HFFc6 (cell line): ENCODE results near the gene EIF4B. TPM values are rescaled to one million over a fixed set of nuclear protein-coding genes. Genes with fewer than 3 reads are reported as not detected.

Source experiments
- DNase-seq: peaks from one replicate; pipeline ENCODE4 v3.0.0-alpha.2; 2018
- H3K27ac Mint-ChIP-seq: 2 replicates; pipeline ENCODE4 v1.8.0; 2020; ENCODE audit warnings: mild to moderate bottlenecking, mixed read lengths
- H3K27me3 Mint-ChIP-seq: 2 replicates; pipeline ENCODE4 v1.8.0; 2021; ENCODE audit warnings: mild to moderate bottlenecking, moderate library complexity, mixed read lengths; ENCODE audit not compliant: insufficient read depth
- H3K36me3 Mint-ChIP-seq: 2 replicates; pipeline ENCODE4 v1.8.0; 2021; ENCODE audit warnings: low read depth, mixed read lengths
- H3K4me1 Mint-ChIP-seq: 2 replicates; pipeline ENCODE4 v1.8.0; 2020; ENCODE audit warnings: low read depth, mixed read lengths
- H3K4me3 Mint-ChIP-seq: 2 replicates; pipeline ENCODE4 v1.8.0; 2020; ENCODE audit warnings: mild to moderate bottlenecking, moderate library complexity, mixed read lengths
- H3K9me3 Mint-ChIP-seq: 2 replicates; pipeline ENCODE4 v1.8.0; 2020; ENCODE audit warnings: mild to moderate bottlenecking, mixed read lengths
- total RNA-seq, 6 experiments: library from RNA; stranded (reverse); fragmentation: NEBNext Ultra II Directional; extraction: Animal tissue kit (Norgen Biotek cat#: 25700); gene quantifications; 2 replicates in 1 of 6; 3 replicates in 5 of 6; pipeline ENCODE4 v1.2.3, GENCODE V29; 2021
- TF ChIP-seq, protein P1 (sequence below): fragments of 200-600 bp; sonication (generic); IDR thresholded peaks from 2 replicates; pipeline ENCODE4 v1.5.0; 2021; ENCODE audit warnings: antibody characterized with exemption, mild to moderate bottlenecking

EIF4B gene
- total RNA-seq, 6 experiments from 2014 or later: 376 to 437 (median 392) TPM

GRCh38 chr12:53052419-53053217, 46.4 kb downstream of the EIF4B start:
- peak overlapping the region; percentile 97 for H3K27ac Mint-ChIP-seq
- peak; percentile 53 for DNase-seq

GRCh38 chr12:53053218-53054111, 47.2 kb downstream of the EIF4B start:
- H3K36me3 Mint-ChIP-seq: peaks cover 7% of the 10 kb centered on the region
- H3K4me3 Mint-ChIP-seq: peak overlapping the region; percentile 77
- peak overlapping the region; percentile 69; the same call in 1 of the 2 replicates for H3K27ac Mint-ChIP-seq
- no peaks in the 10 kb centered on the region for H3K9me3 Mint-ChIP-seq
- peaks cover 56% of the 10 kb centered on the region for H3K4me1 Mint-ChIP-seq
- no peak for DNase-seq
- H3K27me3 Mint-ChIP-seq: peaks cover 5% of the 10 kb centered on the region
- TF ChIP-seq, protein P1, sequence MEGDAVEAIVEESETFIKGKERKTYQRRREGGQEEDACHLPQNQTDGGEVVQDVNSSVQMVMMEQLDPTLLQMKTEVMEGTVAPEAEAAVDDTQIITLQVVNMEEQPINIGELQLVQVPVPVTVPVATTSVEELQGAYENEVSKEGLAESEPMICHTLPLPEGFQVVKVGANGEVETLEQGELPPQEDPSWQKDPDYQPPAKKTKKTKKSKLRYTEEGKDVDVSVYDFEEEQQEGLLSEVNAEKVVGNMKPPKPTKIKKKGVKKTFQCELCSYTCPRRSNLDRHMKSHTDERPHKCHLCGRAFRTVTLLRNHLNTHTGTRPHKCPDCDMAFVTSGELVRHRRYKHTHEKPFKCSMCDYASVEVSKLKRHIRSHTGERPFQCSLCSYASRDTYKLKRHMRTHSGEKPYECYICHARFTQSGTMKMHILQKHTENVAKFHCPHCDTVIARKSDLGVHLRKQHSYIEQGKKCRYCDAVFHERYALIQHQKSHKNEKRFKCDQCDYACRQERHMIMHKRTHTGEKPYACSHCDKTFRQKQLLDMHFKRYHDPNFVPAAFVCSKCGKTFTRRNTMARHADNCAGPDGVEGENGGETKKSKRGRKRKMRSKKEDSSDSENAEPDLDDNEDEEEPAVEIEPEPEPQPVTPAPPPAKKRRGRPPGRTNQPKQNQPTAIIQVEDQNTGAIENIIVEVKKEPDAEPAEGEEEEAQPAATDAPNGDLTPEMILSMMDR: peak; percentile 57; the same call in 1 of the 2 replicates

More at GRCh38 chr12:53052419-53053217, 46.4 kb downstream of the EIF4B start:
- TF ChIP-seq, protein P1: no peak
- Mint-ChIP-seq H3K9me3 (no peaks in the 10 kb centered on the region), H3K4me1 (peaks cover 64% of the 10 kb centered on the region), H3K27me3 (peaks cover 3% of the 10 kb centered on the region), H3K36me3 (peaks cover 7% of the 10 kb centered on the region), H3K4me3 (peak overlapping the region; percentile 86)

DNA sequence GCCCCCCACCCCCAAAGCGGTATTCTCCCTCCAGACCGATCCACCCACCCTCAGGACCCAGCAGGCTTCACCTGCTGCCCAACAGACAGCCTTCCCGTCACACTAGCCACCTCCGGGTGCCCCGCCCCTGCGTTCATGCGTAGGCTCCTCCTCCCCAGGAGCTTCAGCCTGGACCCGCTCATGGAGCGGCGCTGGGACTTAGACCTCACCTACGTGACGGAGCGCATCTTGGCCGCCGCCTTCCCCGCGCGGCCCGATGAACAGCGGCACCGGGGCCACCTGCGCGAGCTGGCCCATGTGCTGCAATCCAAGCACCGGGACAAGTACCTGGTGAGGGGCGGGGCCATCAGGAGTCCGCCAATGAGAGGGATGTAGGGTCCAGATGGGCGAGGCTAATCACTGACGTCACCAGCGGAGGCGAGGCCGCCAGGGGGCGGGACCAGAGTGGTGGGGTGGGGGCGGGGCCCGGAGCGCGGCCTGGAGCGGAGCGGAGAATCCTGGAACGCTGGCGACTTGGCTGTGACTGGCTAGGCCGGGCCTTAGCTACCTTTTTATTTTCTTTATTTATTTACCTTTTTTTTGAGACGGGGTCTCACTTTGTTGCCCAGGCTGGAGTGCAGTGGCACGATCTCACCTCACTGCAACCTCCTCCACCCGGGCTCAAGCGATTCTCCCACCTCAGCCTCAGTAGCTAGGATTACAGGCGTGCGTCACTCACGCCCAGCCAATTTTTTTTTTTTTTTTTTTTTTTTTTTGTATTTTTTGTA, 48.0 kb downstream of the EIF4B start:
- H3K4me1 Mint-ChIP-seq: peaks cover 48% of the 10 kb centered on the region

GRCh38 chr12:53055471-53056266, 49.4 kb downstream of the EIF4B start:
- DNase-seq: no peak
- peaks cover 7% of the 10 kb centered on the region for H3K36me3 Mint-ChIP-seq
- peaks cover 11% of the 10 kb centered on the region for H3K27me3 Mint-ChIP-seq
- no peak overlapping the region for H3K27ac Mint-ChIP-seq
- TF ChIP-seq, protein P1: no peak
- H3K9me3 Mint-ChIP-seq: no peaks in the 10 kb centered on the region
- no peak overlapping the region for H3K4me3 Mint-ChIP-seq
- H3K4me1 Mint-ChIP-seq: peaks cover 39% of the 10 kb centered on the region

More for the DNA sequence above, 48.0 kb downstream of the EIF4B start:
- no peak for DNase-seq
- Mint-ChIP-seq H3K27me3 (peaks cover 5% of the 10 kb centered on the region), H3K9me3 (no peaks in the 10 kb centered on the region), H3K4me3 (peak overlapping the region; percentile 77), H3K36me3 (peaks cover 7% of the 10 kb centered on the region), H3K27ac (peak overlapping the region; percentile 69)
- TF ChIP-seq, protein P1: no peak
